GM21447 (cell line): ENCODE data around the gene OR51A7.
"Not testable (repeated sequence)": the region's sequence is repeated elsewhere in the genome, so short reads cannot be mapped to it uniquely, and the experiment has no call there.

ENCODE experiments used
- ATAC-seq: cut with Tn5 transposase; IDR thresholded peaks from one replicate; pipeline ENCODE4 v1.9.1; 2021; ENCODE audit not compliant: unreplicated experiment

Gene OR51A7

GRCh38 chr11:4955613-4956012 lies 52.0 kb downstream of the OR51A7 start, which contains the start of gene OR51A2:
TSS of gene OR51A2 (minus strand) at chr11:4955713. CDS start at chr11:4955713, 0 bp downstream.
- ATAC-seq = not testable (repeated sequence)

- ATAC-seq = no peak
These were observed 53.8 kb downstream of the OR51A7 start for GRCh38 chr11:4957396-4957795.
